Activated CD4-positive, CD25-positive, alpha-beta regulatory T cell (primary cell): Measurements from ENCODE around the gene FARS2.
"Not testable (repeated sequence)": the region's sequence is repeated elsewhere in the genome, so short reads cannot be mapped to it uniquely, and the experiment has no call there.

Experiments
- DNase-seq, 4 experiments: peaks; one replicate each; lab custom pipeline; 2025; lab: John Stamatoyannopoulos, UW

The FARS2 gene

DNA sequence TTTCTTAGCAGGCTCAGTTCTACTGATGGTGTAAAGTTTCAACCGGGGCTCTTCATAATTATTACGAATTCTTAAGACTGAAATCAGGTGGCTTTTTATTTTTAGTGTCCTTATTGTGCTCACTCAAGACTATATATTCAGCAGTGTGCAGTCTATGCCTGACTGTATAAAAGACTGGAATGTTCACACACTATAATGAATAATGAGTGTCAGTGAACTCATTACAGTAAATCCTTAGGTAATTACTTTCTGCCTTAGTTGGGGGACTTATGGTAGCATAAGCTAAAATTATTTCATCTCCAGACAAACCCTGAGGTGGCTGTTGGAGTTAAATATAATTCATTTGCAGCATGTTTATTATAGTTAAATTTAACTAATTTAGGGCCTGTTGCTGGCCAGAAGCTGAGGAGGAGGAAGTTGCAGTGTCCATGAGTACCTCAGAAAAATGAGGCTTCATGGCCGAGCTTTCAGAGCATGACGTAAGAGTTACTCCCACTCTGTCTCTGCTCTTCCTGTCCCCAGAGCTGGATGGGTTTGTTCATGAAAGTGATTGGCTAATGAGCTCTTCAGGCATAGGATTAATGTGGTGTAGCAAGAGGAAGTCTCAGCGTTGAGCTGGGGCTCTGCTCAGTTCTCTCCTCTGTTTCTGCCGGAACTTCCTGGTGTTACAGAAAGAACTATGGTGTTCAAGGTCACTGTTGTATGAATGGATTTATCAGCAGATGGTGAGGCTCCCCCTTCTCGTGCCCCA lies 409.7 kb downstream of the FARS2 start:
- DNase-seq, result no peak

DNA sequence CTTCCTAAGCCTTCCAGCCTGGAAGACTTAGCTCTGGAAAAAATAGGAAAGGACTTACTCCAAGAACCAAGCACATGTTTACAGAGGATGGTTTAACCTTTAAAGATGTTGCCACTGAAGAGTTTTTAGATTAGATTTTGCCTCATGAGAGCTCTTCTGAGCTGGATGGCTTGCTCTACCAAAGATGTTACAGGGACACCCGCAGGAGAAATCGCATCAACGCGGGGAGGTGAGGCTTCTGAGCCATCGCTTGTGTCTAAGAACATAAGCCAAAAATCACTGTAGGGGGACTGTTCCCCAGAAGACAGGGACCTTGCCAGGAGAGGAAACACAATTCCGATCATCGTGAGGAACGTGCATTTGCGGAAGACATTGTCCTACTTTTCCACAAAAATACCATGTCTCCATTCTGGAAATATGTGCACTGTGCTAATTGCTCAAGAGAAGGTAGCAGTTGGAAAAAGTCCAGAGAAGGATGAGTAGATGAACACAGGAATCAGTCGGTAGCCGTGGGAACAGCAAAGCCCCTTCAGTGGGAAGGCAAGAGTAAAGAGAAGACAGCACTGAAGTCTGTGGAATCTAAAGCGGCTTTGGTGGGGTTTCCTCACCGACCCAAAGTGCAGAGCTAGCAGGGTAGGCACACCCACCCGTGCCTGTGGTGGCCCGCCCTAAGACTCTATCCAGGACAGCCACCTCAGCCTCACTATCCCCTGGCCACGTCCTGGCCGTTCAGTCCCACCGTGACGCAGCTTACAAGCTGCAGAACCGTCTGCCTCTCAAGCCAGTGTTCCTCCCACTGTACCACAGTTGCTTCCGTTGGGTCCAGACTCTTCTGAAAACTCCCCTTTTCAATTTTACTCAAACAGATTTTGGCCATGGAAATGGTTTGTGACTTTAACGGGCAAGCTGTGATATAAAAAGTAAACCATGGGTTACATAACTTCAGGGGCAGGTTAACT lies 410.6 kb downstream of the FARS2 start:
- no peak for DNase-seq

DNA sequence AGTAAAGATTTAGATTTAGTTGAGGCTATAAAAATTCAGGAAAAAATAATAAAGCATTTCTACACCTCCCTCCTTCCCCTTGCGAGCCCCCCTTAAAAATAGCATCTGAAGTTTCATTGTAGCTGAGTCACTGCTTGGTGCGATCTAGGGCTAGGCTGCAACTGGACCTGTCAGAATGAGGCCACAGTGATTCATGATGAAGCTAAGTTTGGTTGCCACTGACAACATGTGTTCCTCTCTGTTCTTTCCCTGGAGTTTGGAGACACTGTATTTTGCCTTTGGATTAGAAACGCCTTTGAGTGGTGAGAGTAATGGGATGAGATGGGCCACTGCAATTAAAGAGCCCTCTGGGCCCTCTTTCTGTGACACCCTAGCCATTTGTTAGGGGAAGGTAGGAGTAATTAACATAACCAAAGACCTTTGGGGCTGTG lies 411.3 kb downstream of the FARS2 start:
- DNase-seq, result no peak

DNA sequence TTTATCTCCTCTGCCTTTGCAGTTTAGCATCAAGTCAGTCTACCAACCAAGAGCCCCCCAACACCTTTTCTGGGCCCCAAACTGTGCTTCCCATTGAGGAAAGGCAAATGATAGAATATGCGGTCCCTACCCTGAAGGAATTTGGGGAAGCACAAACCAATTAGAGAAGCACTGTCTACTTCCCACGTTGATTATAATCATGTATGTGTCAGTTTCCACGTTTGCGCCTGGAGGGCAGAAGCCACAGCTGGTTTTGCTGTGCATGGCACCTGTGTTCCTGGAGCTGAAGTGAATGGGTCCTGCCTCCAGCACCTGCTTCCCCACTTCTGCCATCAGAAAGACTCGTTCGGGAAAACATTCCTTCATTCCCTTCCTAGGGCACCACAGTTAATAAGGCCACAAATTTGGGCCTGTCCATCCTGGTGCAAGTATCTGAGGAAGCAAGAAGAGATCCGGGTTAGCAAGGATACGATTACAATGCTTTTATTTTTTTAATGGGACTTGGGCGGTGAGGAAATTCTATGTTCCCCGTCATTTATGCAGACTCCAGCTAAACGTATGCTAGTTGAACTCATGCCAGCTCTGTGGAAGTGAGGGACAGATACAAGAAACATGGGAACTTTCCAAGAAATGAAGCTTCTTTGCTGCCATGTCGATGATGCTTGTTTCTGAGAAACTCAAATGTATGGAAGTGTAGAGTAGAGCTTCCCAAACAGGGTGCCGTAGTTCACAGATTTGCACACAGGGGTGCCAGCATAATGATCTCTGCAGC lies 411.9 kb downstream of the FARS2 start:
- DNase-seq, result no peak

DNA sequence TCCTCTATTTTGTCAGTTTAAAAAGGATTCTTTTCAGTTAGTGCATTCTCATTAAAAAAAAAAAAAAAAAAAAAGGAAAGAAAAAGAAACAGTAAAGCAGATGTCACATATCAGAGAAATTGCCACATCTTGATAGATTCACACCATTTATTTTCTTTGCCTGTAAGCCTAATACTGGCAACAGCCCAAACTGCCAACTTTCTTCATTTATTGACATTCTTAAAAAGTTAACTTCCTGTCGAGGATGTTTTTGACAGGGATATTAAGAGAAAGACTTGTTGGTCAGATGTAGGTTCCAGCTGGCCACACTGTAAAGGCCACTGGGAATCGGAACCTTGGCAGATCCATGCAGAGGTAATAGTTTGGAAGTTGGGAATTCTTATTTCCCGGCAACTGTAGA lies 412.8 kb downstream of the FARS2 start:
- no peak for DNase-seq

DNA sequence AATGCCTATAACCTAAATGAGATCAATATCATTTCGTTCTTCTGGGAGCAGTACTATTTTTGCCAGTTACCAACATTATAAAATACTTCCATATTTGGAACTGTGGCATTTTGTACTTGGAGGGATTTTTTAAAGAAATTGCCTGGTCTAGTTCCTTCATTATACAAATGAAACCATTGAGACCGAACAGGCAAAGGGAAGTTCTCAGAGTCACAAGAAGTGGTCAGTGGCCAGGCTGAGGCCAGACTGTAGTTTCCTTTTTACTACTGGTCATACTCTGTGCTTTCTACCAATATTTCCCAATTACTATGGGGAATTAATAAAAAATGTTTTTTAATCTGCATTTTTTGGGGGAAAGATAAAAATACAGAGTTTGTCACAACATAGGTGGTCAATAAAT lies 413.4 kb downstream of the FARS2 start:
- DNase-seq, result no peak

DNA sequence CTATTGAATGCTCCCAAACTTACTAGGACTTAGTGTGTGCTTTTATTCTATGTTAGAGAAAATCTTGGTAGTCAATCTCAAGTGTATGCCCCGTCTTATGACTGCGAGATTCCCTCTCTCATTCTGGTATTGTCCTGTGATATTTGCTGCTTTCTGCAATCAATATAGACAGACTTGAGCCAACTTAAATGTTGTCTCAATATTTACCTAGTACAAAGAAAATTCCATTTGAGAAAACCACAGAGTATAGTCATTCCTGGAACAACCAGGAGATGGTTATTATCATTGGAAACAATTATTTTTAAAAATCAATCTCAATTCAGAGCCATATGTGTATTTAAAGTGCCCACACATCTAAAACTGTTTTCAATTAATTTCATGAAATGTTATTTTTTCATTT lies 415.4 kb downstream of the FARS2 start:
- DNase-seq, result no peak

DNA sequence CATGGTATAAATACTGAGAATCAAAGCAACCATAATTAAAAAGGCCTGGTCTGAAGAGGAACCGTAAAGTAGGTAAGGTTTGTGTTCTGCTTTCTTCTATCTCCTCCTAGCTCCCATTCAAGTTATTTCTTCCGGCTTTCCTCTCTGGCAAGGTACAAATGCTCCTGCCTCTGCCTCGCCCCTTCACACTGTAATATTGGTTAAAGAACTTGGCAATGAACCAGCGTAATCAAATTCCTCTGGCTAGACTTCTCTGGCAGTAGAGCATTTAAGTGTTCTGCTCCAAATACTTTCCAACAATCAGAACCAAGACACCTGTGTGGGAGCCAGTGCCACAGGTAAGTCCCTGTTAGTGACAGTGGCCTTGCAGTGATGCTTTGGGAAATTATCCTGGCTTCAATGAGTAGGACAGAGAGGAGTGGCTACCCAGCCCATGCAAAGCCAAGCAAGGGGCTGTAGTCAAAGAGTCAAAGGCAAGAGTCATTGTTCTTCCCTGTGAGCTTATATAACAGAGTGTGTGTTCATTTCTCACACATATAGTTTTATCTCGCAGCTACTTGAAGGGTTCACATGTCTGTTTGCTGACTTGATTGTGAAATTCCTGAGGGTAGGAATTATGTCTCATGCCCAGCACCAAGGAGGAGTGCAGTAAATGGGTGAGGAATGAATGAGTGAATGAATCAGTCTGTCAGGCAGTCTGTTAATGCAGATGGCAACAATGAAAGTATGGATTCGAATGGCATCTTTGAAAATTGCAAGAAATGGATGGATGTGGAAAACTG lies 416.1 kb downstream of the FARS2 start:
- no peak for DNase-seq

DNA sequence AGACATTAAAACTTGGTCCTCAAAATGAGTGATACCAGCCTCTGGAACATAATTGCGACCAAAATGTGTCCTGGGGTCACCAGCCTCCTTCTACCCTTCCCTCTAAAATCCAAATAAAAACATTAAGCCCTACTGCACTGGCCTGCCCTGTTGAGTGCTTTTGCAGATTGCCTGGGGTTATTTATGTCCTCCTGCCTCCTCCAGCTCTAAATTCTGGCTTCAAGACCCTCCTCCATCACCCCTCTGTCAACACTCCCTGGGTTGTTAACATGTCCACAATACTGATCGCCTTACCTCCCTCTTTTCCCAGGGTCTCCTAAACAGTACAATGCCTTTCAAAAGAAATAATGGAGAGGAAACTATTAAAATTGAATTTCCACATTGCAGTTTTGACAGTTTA lies 418.0 kb downstream of the FARS2 start:
- no peak for DNase-seq

DNA sequence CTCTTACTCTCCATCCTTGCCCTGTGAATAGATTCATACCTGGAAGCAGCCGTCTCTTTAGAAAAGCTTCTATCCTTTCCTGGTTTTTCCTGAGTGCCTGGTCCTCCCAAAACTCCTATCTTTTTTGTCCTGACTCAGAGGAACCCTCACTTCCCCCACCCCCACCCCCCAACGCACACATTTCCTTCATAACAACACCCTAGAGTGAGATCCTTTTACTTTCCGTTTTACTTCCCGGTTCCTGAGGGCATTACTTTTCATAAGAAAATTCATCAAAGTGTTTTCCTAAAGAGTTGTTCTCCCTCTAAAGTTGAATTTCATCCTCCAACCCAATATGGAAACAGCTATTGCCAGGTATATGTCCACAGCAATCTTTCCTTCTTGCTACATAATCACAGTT lies 418.4 kb downstream of the FARS2 start:
- DNase-seq, result no peak

DNA sequence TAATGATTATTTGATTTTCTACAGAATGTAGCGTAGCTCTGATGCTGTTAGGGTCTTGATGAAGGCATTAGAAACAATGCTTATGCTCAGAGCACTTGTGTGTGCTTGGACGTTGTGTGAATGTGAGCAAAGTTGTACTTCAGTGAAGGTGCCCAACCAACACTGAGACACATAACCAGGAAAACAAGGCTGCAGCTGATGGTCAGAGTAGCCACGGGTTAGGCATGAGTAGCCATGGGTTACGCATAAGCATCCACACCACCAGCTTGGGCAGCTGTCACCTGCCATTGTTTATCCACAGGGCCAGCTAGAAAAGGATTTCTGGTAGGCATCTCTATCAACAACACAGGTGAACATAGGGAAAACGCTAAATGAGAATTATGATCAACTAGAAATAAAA lies 418.8 kb downstream of the FARS2 start:
- no peak for DNase-seq

DNA sequence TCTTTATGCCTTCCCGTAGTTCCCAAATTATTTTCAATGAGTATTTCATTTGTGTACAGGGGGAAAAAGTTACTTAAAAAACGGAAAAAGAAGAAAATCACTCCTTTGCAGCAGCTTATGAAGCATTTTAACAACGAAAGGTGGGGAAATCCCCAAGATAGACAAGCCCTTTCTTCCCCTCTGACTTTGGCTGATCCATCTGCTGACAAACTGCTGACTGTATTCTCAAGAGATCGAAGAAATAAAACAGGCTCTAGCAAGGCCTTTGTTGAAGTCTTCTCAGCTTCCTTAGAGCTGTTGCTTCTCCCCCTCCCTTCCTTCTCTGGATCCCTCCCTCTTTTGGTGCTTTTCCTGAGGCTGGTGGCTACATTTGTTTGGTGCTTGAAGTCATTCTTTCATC lies 420.2 kb downstream of the FARS2 start:
- DNase-seq, result no peak

DNA sequence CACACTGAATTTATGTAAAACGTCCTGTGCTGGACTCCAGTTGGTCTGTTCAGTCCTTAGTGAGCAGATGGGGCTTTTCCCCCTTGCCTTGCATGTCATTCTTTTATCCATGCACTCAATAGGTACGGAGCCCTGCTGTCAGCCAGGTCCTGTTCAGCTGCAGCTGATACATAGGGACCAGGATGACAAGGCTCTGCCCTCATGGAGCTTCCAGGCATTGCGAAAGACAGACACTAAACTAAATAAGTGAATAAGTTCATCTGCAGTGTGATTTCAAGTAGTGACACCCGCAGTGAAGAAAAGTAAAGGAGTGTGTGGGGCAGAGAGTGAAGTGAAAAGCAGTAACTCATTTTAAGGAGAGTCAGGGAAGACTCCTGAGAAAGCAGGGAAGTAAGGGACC lies 421.2 kb downstream of the FARS2 start:
- no peak for DNase-seq

DNA sequence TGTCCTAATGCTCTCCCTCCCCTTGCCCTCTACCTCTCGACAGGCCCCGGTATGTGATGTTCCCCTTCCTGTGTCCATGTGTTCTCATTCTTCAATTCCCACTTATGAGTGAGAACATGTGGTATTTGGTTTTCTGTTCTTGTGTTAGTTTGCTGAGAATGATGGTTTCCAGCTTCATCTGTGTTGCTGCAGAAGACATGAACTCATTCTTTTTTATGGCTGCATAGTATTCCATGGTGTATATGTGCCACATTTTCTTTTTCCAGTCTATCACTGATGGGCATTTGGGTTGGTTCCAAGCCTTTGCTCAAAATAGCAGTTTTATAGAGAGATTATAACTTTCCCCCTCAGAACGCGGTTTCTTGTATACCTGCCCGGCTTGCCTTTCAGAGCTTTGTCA lies 422.4 kb downstream of the FARS2 start:
- DNase-seq, result not testable (repeated sequence)

DNA sequence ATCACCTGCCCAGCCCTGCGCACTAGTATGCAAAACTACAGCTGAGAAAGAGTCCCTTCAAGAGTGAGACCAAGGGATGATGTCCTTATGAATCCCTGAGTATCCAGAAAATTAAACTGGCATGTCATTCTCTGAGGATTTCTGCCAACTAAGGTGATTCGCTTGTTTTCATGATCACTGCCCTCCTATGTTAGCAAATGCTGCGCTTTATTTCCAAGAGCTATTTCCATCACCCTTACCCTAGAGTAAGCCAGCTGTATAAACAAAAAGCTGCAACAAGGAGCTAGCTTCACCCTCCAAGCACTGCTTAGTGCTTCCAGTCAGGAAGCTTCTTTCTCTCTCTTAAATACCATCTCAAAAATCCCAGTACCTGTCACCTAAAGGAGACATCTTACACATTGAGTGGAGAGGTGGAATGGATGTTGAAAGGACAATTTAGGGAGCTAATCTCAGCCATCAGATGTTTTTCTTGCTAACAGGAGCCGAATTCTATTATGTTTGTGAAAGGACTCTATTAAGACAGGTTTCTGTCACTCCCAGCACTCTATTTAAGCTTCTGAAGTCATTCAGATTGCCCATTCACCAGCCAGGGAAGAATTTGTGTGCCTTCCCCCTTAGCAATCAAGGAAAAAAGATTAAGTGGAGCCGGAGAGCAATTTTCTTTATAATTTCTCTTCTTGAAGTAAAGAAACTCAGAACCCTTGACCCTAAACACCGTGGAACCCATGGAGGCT lies 423.2 kb downstream of the FARS2 start:
- DNase-seq, result no peak

DNA sequence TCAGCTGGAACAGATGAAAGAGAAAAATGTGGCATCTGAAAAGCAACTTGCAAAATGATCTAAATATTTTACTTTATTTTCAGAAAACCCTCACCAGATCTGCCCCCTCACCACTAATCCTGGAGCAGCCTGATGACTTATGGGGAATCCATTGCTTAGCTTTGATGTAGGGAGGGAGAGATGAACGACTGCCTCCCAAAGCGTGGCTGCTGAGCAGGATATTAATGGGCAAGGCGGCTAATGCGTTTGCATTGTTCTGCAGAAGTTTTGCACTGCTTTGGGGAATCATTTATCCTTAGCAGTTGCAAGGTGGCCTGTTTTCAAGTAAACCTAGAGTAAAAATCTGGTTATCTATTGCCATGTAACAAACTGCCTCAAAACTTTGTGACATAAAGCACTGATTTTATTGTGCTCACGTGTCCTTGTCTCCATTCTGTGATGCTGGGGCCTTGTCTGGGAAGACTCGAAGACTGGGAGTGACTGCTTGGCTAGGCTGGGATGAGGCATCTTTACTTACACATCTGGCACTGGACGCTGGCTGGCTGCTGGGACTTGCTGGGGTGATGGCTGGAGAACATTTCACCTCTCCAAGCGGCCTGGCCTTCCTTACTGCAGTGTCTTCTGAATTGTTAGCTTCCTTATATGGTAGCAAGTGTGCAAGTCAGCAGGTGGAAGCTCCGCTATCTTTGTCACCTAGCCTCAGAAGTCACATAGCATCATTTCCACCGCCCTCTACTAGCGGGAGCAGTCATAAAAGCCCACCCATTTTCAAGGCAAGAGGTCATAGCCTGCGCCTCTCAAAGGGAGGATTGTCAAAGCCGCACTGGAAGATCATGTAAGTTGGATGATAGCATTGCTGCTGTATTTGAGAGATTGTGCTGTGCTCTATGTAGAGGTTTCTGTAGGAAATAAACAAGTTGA lies 432.2 kb downstream of the FARS2 start:
- DNase-seq, result no peak

DNA sequence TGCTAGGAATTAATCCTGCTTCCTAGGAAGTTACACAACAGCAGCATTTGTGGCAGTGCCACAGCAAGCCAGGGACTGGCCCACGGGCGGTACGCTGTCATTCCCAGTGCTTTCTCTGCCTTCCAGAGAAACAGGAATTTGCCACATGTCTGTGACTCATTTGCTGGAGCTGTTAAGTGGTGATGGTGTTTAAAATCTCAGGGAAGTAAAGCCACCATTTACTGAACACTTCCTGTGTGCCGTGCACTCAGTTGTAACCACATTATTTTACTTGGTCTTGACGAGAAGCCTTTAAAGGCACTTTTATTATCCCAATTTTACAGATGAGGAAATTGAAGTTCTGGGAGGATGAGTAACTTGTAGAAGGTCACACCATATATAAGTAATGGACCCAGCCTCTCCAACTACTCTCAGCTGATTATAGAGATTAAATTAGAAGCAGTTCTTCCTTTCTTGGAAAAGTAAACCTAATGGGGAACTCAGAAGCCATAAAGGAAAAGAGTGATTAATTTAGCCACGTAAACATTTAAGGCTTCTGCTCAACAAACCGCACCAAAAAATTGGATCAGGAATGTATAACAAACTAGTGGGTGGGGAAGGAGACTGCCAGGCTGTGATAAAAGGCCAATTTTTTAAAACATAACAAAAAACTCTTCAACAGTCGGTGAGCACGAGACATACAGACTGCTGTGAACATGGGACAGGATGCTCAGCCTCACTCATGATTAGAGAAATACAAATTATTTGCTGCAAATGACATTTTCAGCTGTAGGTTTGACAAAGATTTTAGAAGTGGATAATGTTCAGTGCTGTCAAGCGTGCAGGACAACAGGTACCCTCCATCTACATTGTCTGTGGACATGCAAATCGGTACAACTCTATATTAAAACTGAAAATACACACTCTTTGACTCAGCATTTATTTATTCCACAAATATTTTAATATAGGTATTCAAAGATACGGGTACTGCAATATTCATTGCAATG lies 434.2 kb downstream of the FARS2 start:
- no peak for DNase-seq

DNA sequence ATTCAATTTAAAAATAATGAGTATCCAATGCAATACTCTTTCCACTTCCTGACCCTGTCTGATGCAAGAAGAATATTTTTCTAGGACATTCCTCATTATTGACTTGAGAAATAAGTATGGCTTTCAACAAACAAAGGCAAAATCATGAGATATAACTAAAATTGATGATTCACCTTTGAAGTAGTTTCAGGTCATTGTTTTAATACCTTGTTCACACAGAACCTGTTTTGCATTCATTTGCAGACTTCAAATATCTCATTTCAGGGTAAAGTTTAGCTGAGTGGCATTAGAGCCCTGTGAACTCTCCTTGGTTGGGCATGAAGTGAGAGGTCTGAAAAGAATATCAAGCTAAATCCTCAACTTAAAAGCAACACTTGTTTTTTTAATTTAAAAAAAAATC lies 436.2 kb downstream of the FARS2 start:
- DNase-seq, result no peak

DNA sequence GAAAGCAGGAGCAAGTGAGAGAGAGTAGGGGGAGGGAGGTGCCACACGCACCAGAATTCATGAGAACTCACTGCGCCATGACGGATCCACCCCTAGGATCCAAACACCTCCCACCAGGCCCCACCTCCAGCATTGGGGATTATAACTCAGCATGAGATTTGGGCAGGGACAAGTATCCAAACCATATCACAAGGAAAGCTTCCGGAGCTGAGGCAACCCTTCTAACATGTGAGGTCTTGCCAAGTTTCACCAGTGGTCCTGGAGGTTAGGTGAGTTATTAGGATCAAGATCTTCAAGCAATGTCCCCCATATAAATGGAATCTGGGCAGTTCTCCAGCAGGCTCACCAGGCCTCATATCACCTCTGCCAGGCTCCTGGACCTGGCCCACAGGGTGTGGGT lies 437.0 kb downstream of the FARS2 start:
- DNase-seq, result no peak
